A549 (cell line): ENCODE measurements around the gene ACADVL.

Experiments used
- CEBPB ChIP-seq, 2 experiments: fragments of >200 bp in 1 of 2; sonication (Bioruptor Twin) in 1 of 2; formaldehyde crosslinking in 1 of 2; IDR thresholded peaks; 2 replicates each; pipeline ENCODE4 v1.6.1; 2012 to 2016
- CTCF ChIP-seq: fragments of >200 bp; sonication (Bioruptor Twin); formaldehyde crosslinking; IDR thresholded peaks from 3 replicates; pipeline ENCODE4 v1.5.1; 2016
- EP300 ChIP-seq, 2 experiments: fragments of >200 bp; sonication (Bioruptor Twin); formaldehyde crosslinking; IDR thresholded peaks; 2 replicates in 1 of 2; 3 replicates in 1 of 2; pipeline ENCODE4 v1.6.1; 2016 to 2017
- JUNB ChIP-seq: fragments of >200 bp; sonication (Bioruptor Twin); formaldehyde crosslinking; IDR thresholded peaks from 2 replicates; pipeline ENCODE4 v1.6.1; 2016
- MAX ChIP-seq: IDR thresholded peaks from 2 replicates; pipeline ENCODE4 v1.6.1; 2012
- NR3C1 ChIP-seq: fragments of >200 bp; sonication (Bioruptor Twin); formaldehyde crosslinking; IDR thresholded peaks from 3 replicates; pipeline ENCODE4 v1.6.1; 2017
- RCOR1 ChIP-seq: fragments of 150-350 bp; IDR thresholded peaks from 2 replicates; pipeline ENCODE4 v1.6.1; 2014; ENCODE audit warnings: antibody characterized with exemption, low read length, low read depth
- USF2 ChIP-seq: fragments of 450-650 bp; IDR thresholded peaks from 2 replicates; pipeline ENCODE4 v1.6.1; 2014; ENCODE audit warnings: antibody characterized with exemption

GRCh38 chr17:7196651-7197401, 22.9 kb upstream of the ACADVL start:
- no peak for TF ChIP-seq CEBPB (IDR thresholded peaks at IDR 0.05)
- TF ChIP-seq JUNB: no peak
- TF ChIP-seq CTCF: no peak
- no peak for TF ChIP-seq RCOR1
- TF ChIP-seq MAX: no peak
- TF ChIP-seq USF2: no peak
- no peak for TF ChIP-seq EP300 (IDR thresholded peaks at IDR 0.05)
- TF ChIP-seq NR3C1: no peak
